Aorta (tissue), 5 donors: ENCODE measurements around the gene ELL. TPM values are rescaled to one million over a fixed set of nuclear protein-coding genes. Genes with fewer than 3 reads are reported as not detected.

Experiments
- ATAC-seq: fragments of 200-7000 bp; cut with Tn5 transposase; one replicate; pipeline ENCODE4 v1.9.1; 2022; ENCODE audit warnings: moderate library complexity; ENCODE audit not compliant: low FRiP score
- DNase-seq, 2 donors: peaks; one replicate each; pipeline ENCODE4 v3.0.0-alpha.2; 2020
- H3K27ac ChIP-seq, 2 donors: one replicate each; pipeline ENCODE4 v1.5.1; 2013; ENCODE audit warnings: low read length in 2 of 2, mild to moderate bottlenecking in 2 of 2, moderate library complexity in 2 of 2, control low read depth in 1 of 2, inconsistent platforms in 1 of 2, low read depth in 1 of 2
- H3K27me3 ChIP-seq, 2 donors: one replicate each; pipeline ENCODE4 v1.6.1; 2013; ENCODE audit warnings: control low read depth in 1 of 2, low read length in 1 of 2, mild to moderate bottlenecking in 1 of 2, moderate library complexity in 1 of 2; ENCODE audit not compliant: insufficient read depth in 2 of 2, control insufficient read depth in 1 of 2
- H3K36me3 ChIP-seq, 2 donors: one replicate each; pipeline ENCODE4 v1.6.1; 2013; ENCODE audit warnings: control low read depth in 1 of 2, low read length in 1 of 2, mild to moderate bottlenecking in 1 of 2; ENCODE audit not compliant: insufficient read depth in 2 of 2, control insufficient read depth in 1 of 2
- H3K4me1 ChIP-seq, 2 donors: one replicate each; pipeline ENCODE4 v1.6.1; 2013; ENCODE audit warnings: low read length in 2 of 2, control low read depth in 1 of 2, mild to moderate bottlenecking in 1 of 2, moderate library complexity in 1 of 2; ENCODE audit not compliant: insufficient read depth in 2 of 2, control insufficient read depth in 1 of 2
- H3K4me3 ChIP-seq, 2 donors: one replicate each; pipeline ENCODE4 v1.5.1; 2013; ENCODE audit warnings: low read length in 2 of 2, control low read depth in 1 of 2, mild to moderate bottlenecking in 1 of 2
- H3K9me3 ChIP-seq: one replicate; pipeline ENCODE4 v1.6.1; 2013; ENCODE audit warnings: mild to moderate bottlenecking, low read length; ENCODE audit not compliant: control insufficient read depth
- WGBS, 2 donors: extraction: QIAGEN DNeasy Blood & Tissue Kit; methylation state at CpG; one replicate each; pipeline ENCODE4 v1.1.7; 2013; 5-methylcytosine and 5-hydroxymethylcytosine counted together
- intact Hi-C, 2 donors: fragments of 100-400 bp; cut with DNase I; formaldehyde crosslinking; loops; one replicate each; pipeline versions ENCODE4 v1.14.2 to v1.15.0; 2022
- polyA plus RNA-seq, 2 donors: library from polyadenylated mRNA; stranded (reverse); fragments of 200-250 nt; gene quantifications; one replicate each; pipeline ENCODE4 v1.2.3, GENCODE V29; 2013
- total RNA-seq, 2 donors: library from RNA; stranded (reverse); fragmentation: NEBNext Ultra II Directional; extraction: Animal tissue kit (Norgen Biotek cat#: 25700); gene quantifications; one replicate each; pipeline ENCODE4 v1.2.1, GENCODE V29; 2021
- donor health status: healthy with polysubstance abuse.
- donor health status: Bipolar disorder and iron deficiency.
- donor health status: DM: no; HTN: no; CAD: no.
- donor health status: DM: no; HTN: no; CAD: no.
- donor health status: DM: yes; HTN: yes; CAD: no.

The ELL gene
- total and polyA plus RNA-seq, 4 donors, result 7.3 to 37.9 (median 21.5) TPM

DNA sequence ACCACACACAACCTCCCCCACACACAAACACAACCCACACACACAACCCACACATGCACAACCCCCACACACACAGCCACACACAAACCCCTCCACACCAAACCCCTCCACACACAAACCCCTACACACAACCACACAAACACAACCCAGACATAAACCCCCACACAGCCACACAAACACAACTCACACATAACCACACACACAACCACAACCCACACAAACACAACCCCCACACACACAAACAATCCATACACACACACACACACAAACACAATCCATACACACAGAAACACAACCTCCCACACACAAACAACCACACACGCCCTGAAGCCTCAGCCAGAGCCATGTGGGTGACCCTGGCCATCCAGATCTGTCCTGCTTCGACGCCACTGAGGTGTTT is 53.9 kb downstream of the ELL start:
- no peak for DNase-seq
- Histone ChIP-seq H3K27me3 (no peaks in the 10 kb centered on the region), H3K27ac (no peak overlapping the region), H3K9me3 (no peaks in the 10 kb centered on the region), H3K4me3 (no peak overlapping the region), H3K36me3 (no peaks in the 10 kb centered on the region), H3K4me1 (no peaks in the 10 kb centered on the region)
- intact Hi-C loops, result loop anchor here (5.0 to 10.0 kb wide), 3 partner anchors 34 to 377 kb away; no protein-coding TSS in a partner anchor
- ATAC-seq, result no peak
- 78 to 91% methylated on average over 3 of the region's 3 CpGs for WGBS, 2 donors

DNA sequence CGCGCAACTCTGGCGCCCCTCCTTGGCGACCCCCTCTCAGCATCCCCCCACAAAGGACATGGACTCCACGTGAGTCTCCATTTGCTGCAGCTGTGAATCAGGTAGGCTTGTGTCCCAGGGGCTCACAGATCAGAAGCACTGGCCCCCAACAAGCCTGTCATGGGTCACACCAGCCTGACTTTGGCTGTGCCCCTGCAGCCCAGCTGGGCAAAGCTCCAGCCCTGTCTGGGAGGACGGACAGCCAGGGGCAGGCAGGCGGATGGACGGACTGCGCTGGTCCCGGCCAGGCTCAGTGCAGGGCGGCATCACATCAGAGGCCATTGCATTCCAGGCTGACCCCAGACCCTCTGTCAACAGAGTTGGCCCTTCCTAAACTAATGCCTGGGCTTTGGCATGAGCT is 55.5 kb downstream of the ELL start:
- Histone ChIP-seq H3K4me1 (no peaks in the 10 kb centered on the region), H3K27me3 (no peaks in the 10 kb centered on the region), H3K4me3 (no peak overlapping the region), H3K27ac (no peak overlapping the region), H3K9me3 (no peaks in the 10 kb centered on the region), H3K36me3 (no peaks in the 10 kb centered on the region)
- DNase-seq (peak in 1 of 2 donors; percentile 50), ATAC-seq (no peak)
- WGBS, 2 donors, result 65 to 67% methylated on average over 10 to 11 of the region's 11 CpGs
- intact Hi-C loops, result loop anchor here (5.0 to 10.0 kb wide), 3 partner anchors 36 to 378 kb away; no protein-coding TSS in a partner anchor

DNA sequence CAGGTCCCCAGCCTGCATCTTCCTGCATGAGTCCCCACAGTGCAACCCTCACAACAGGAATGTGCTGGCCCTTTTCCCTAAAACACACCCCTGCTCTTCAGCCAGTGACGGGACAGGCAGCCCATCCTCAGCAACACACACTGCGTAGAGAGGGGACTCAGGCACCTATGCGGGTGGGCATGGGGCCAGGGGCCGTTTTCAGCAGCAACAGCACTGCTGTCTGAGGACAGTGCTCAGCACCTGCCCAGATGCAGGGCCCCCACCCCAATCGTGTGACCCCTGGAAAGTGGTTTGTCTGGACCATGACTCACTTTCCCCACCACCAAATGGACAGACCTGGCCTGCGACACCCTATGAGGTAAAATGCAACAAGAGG is 55.9 kb downstream of the ELL start:
- no peak overlapping the region for H3K27ac ChIP-seq
- H3K9me3 ChIP-seq, result no peaks in the 10 kb centered on the region
- intact Hi-C loops, result loop anchor here (5.0 to 10.0 kb wide), 3 partner anchors 36 to 379 kb away; no protein-coding TSS in a partner anchor
- DNase-seq, result peak in 1 of 2 donors; percentile 46
- no peak overlapping the region for H3K4me3 ChIP-seq
- 76% methylated on average over 6 of the region's 6 CpGs for WGBS, 2 donors
- H3K4me1 ChIP-seq, result no peaks in the 10 kb centered on the region
- H3K36me3 ChIP-seq, result no peaks in the 10 kb centered on the region
- no peak for ATAC-seq
- H3K27me3 ChIP-seq, result no peaks in the 10 kb centered on the region

DNA sequence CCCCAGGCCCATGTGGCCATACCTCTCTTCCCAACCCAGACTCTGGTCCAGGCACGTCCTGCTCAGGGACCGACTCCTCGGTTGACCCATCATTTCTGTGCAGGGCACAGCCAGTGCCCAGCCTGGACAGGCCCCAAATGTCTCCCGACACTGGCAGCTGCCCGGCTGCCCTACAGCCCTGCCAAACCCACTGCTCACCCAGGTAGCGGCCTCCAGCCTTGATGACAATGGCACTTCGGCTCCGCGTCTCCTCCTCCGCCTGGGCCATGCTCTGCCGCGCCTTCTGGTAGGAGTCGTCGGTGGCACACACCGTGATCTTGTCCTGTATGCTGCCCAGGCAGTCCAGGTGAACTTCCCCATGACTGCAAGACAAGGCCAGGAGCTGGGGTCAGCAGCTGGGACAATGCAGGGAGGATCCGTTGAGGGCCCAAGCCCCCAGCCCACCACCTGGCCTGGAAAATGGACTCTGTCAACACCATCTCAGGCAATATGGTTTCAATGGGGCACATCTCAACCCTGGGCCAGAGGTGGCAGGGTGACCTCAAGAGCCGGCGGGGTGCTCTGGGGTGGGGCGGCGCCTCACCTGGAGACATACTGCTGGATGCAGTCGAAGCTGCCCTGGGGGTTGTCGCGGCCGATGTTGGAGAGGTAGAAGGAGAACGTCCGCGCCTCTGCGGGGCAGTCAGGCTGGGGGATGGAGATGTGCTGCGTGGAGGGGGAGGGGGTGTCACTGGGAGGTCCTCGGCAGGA is 56.5 kb downstream of the ELL start:
- H3K4me1 ChIP-seq, result no peaks in the 10 kb centered on the region
- peak in 1 of 2 donors; percentile 51 for DNase-seq

GRCh38 chr19:18464646-18465045 is 57.2 kb downstream of the ELL start:
- H3K4me3 ChIP-seq, result no peak overlapping the region
- H3K27me3 ChIP-seq, result no peaks in the 10 kb centered on the region
- no peaks in the 10 kb centered on the region for H3K36me3 ChIP-seq
- DNase-seq (peak; percentile 86 to 91), ATAC-seq (peak; percentile 75)
- intact Hi-C loops, result loop anchor here (5.0 to 10.0 kb wide), 4 partner anchors 38 to 380 kb away; partner anchors contain the start of gene ELL (in 1 of the 2)
- WGBS, 2 donors, result 1 to 3% methylated on average over 8 of the region's 8 CpGs
- H3K27ac ChIP-seq, result peak overlapping the region; percentile 16 to 78
- no peaks in the 10 kb centered on the region for H3K4me1 ChIP-seq
- no peaks in the 10 kb centered on the region for H3K9me3 ChIP-seq

More for the DNA sequence above, 56.5 kb downstream of the ELL start:
- Histone ChIP-seq H3K4me3 (no peak overlapping the region), H3K36me3 (no peaks in the 10 kb centered on the region), H3K9me3 (no peaks in the 10 kb centered on the region), H3K27me3 (no peaks in the 10 kb centered on the region), H3K27ac (peak overlapping the region; percentile 16 to 78)
- WGBS, 2 donors, result 72 to 73% methylated on average over 29 to 30 of the region's 30 CpGs
- no peak for ATAC-seq
- intact Hi-C loops, result loop anchor here (5.0 to 10.0 kb wide), 3 partner anchors 37 to 379 kb away; no protein-coding TSS in a partner anchor

DNA sequence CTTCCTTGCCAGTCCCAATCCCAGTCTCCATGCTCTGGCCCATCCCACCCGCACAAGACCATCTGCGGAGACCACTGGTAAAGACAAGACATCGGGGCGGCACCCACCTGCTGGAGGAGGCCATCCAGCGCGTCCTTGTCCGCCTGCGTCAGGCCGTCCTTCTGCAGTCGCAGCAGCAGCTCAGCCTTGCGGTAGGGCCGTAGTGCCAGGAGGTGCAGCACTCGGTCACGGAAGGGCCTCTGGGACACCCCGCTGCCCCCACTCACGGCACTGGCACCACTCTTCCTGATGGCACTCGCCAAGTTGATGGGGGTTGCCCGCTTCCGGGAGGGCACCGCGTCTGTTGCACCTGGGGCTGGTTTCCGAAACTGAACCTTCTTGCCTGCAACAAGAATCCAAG is 60.4 kb downstream of the ELL start:
- DNase-seq (no peak), ATAC-seq (no peak)
- intact Hi-C loops, result loop anchor here (2.0 to 10.0 kb wide), 3 partner anchors 61 to 383 kb away; partner anchors contain the start of gene ELL (in 1 of the 2)
- 87% methylated on average over 22 of the region's 22 CpGs for WGBS, 2 donors
- no peak overlapping the region for H3K4me3 ChIP-seq
- H3K27ac ChIP-seq, result peak overlapping the region in 1 of 2 donors; percentile 66
- no peaks in the 10 kb centered on the region for H3K9me3 ChIP-seq
- H3K27me3 ChIP-seq, result no peaks in the 10 kb centered on the region
- H3K4me1 ChIP-seq, result no peaks in the 10 kb centered on the region
- H3K36me3 ChIP-seq, result no peaks in the 10 kb centered on the region

- Histone ChIP-seq H3K4me3 (no peak overlapping the region), H3K9me3 (no peaks in the 10 kb centered on the region), H3K27ac (peak overlapping the region in 1 of 2 donors; percentile 66), H3K4me1 (no peaks in the 10 kb centered on the region), H3K36me3 (no peaks in the 10 kb centered on the region), H3K27me3 (no peaks in the 10 kb centered on the region)
- ATAC-seq (no peak), DNase-seq (no peak)
- intact Hi-C loops, result loop anchor here (2.0 to 10.0 kb wide), 3 partner anchors 61 to 384 kb away; partner anchors contain the start of gene ELL (in 1 of the 2)
- 54 to 59% methylated on average over 12 of the region's 12 CpGs for WGBS, 2 donors
These were observed 61.0 kb downstream of the ELL start for GRCh38 chr19:18460900-18461299.

DNA sequence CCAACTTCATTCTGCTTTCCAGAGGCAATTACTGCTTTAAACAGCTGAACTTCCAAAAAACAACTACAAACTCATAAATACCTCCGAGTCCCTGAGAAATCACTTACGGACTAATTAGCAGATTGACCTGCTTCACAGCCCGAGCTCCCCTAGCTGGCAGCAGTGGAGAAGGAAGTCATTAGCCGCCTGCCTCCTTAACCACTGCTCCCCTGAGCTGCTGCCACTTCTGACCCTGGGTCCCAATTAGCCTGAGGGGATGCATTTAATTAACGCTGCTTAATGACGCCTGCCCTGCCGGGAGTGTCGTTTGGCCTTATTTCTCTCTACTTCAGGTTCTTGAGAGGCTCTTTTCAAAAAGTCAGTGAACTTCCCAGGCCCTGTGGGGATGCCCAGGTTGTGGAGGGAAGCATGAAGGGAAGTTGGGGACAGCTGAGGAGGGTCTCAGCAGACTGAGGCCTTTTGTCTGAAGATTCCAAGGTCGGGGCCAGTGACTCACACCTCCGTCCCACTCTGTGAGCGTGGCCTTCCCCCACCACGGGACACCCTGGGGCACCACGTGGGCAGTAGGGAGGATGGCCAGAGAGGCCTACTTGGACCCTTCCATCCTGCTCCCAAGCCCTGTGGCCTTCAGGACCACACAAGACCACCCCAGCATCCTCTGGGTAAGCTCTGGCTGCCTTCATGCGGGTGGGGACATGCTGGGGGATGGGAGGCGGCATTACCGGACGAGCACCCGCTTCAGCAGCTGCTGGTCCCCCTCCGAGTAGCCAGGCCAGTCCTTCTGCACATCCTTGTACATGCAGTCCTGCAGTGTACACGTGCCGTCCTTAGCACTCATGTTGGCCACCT is 64.2 kb downstream of the ELL start:
- Histone ChIP-seq H3K9me3 (no peaks in the 10 kb centered on the region), H3K4me3 (no peak overlapping the region), H3K27ac (peak overlapping the region in 1 of 2 donors; percentile 5), H3K27me3 (no peaks in the 10 kb centered on the region), H3K4me1 (no peaks in the 10 kb centered on the region), H3K36me3 (no peaks in the 10 kb centered on the region)
- ATAC-seq, result no peak
- DNase-seq, result no peak
- intact Hi-C loops, result loop anchor here in 1 of 2 donors (5.0 to 10.0 kb wide), 2 partner anchors 130 to 387 kb away; partner anchors contain the start of gene REX1BD
- 77 to 78% methylated on average over 21 of the region's 21 CpGs for WGBS, 2 donors
